ENCODE measurements around the gene IFRD2.

IFRD2 gene

GRCh38 chr3:50259432-50260026 is 32.7 kb downstream of the IFRD2 start:
- H3K4me1 ChIP-seq (ENCODE audit: insufficient read depth, low read length, poor library complexity, severe bottlenecking), result peaks cover 13% of the 10 kb centered on the region
- no peak overlapping the region for H2AFZ ChIP-seq (ENCODE audit: low read length)
- H3K4me3 ChIP-seq (ENCODE audit: low read length, poor library complexity, severe bottlenecking), result peak overlapping the region; percentile 24
- peak overlapping the region; percentile 86 for H3K9ac ChIP-seq (ENCODE audit: low read depth, low read length, poor library complexity, severe bottlenecking)
- H3K4me2 ChIP-seq (ENCODE audit: low read depth, low read length, poor library complexity, severe bottlenecking), result peak overlapping the region; percentile 47
- no peaks in the 10 kb centered on the region for H3K9me3 ChIP-seq (ENCODE audit: insufficient read depth, low read depth, low read length)
- peaks cover 4% of the 10 kb centered on the region; the same call in 1 of the 2 replicates for H3F3A ChIP-seq (ENCODE audit: low read depth)
- H3K27me3 ChIP-seq (ENCODE audit: insufficient read depth, low read length, poor library complexity, severe bottlenecking), result no peaks in the 10 kb centered on the region
- H3K79me2 ChIP-seq (ENCODE audit: insufficient read depth, low read length), result peaks cover 12% of the 10 kb centered on the region; the same call in 1 of the 2 replicates
- H3K9me2 ChIP-seq (replicated peaks; ENCODE audit: low read depth, low read length), result no peaks in the 10 kb centered on the region
- H3K36me3 ChIP-seq (ENCODE audit: insufficient read depth, low read length), result peaks cover 48% of the 10 kb centered on the region; the same call in 1 of the 2 replicates
- peaks cover 9% of the 10 kb centered on the region for H4K20me1 ChIP-seq (ENCODE audit: insufficient read depth, low read length, poor library complexity, severe bottlenecking)
- TF ChIP-seq CTCF (conservative IDR thresholded peaks at IDR 0.05; ENCODE audit: low read length) (no peak), EZH2phosphoT487 (IDR thresholded peaks at IDR 0.05; ENCODE audit: borderline replicate concordance) (no peak)

GRCh38 chr3:50258979-50259378 is 33.2 kb downstream of the IFRD2 start:
- TF ChIP-seq CTCF (conservative IDR thresholded peaks at IDR 0.05; ENCODE audit: low read length), result no peak
- TF ChIP-seq EZH2phosphoT487 (IDR thresholded peaks at IDR 0.05; ENCODE audit: borderline replicate concordance), result no peak
- Histone ChIP-seq H3K36me3 (ENCODE audit: insufficient read depth, low read length) (peaks cover 53% of the 10 kb centered on the region; the same call in 1 of the 2 replicates), H3K9ac (ENCODE audit: low read depth, low read length, poor library complexity, severe bottlenecking) (no peak overlapping the region), H3K4me3 (ENCODE audit: low read length, poor library complexity, severe bottlenecking) (no peak overlapping the region), H3K4me2 (ENCODE audit: low read depth, low read length, poor library complexity, severe bottlenecking) (no peak overlapping the region), H3K79me2 (ENCODE audit: insufficient read depth, low read length) (peaks cover 18% of the 10 kb centered on the region; the same call in 1 of the 2 replicates), H3K27me3 (ENCODE audit: insufficient read depth, low read length, poor library complexity, severe bottlenecking) (no peaks in the 10 kb centered on the region), H3K9me2 (replicated peaks; ENCODE audit: low read depth, low read length) (no peaks in the 10 kb centered on the region), H3K4me1 (ENCODE audit: insufficient read depth, low read length, poor library complexity, severe bottlenecking) (peaks cover 13% of the 10 kb centered on the region), H4K20me1 (ENCODE audit: insufficient read depth, low read length, poor library complexity, severe bottlenecking) (peaks cover 9% of the 10 kb centered on the region), H3K9me3 (ENCODE audit: insufficient read depth, low read depth, low read length) (no peaks in the 10 kb centered on the region), H2AFZ (ENCODE audit: low read length) (no peak overlapping the region), H3F3A (ENCODE audit: low read depth) (peaks cover 4% of the 10 kb centered on the region; the same call in 1 of the 2 replicates)

GRCh38 chr3:50258029-50258680 is 34.1 kb downstream of the IFRD2 start:
- Histone ChIP-seq H3K4me3 (ENCODE audit: low read length, poor library complexity, severe bottlenecking) (no peak overlapping the region), H3K4me2 (ENCODE audit: low read depth, low read length, poor library complexity, severe bottlenecking) (no peak overlapping the region), H3K9ac (ENCODE audit: low read depth, low read length, poor library complexity, severe bottlenecking) (no peak overlapping the region), H2AFZ (ENCODE audit: low read length) (no peak overlapping the region), H3K9me2 (replicated peaks; ENCODE audit: low read depth, low read length) (no peaks in the 10 kb centered on the region), H3K9me3 (ENCODE audit: insufficient read depth, low read depth, low read length) (no peaks in the 10 kb centered on the region), H3K4me1 (ENCODE audit: insufficient read depth, low read length, poor library complexity, severe bottlenecking) (peaks cover 13% of the 10 kb centered on the region), H3F3A (ENCODE audit: low read depth) (peaks cover 4% of the 10 kb centered on the region; the same call in 1 of the 2 replicates), H3K79me2 (ENCODE audit: insufficient read depth, low read length) (peaks cover 19% of the 10 kb centered on the region; the same call in 1 of the 2 replicates), H3K27me3 (ENCODE audit: insufficient read depth, low read length, poor library complexity, severe bottlenecking) (no peaks in the 10 kb centered on the region), H3K36me3 (ENCODE audit: insufficient read depth, low read length) (peaks cover 61% of the 10 kb centered on the region; the same call in 1 of the 2 replicates), H4K20me1 (ENCODE audit: insufficient read depth, low read length, poor library complexity, severe bottlenecking) (peaks cover 14% of the 10 kb centered on the region)
- TF ChIP-seq CTCF (conservative IDR thresholded peaks at IDR 0.05; ENCODE audit: low read length) (no peak), EZH2phosphoT487 (IDR thresholded peaks at IDR 0.05; ENCODE audit: borderline replicate concordance) (no peak)

Measured in Loucy (cell line).